Neural cell (in vitro differentiated cells): ENCODE measurements around the gene SGCD.

Experiments used
- EZH2 ChIP-seq: fragments of 200-600, 300-800 bp; shearing (Covaris generic), sonication (generic); IDR thresholded peaks from 2 replicates; pipeline ENCODE4 v1.6.1; 2014; ENCODE audit warnings: antibody characterized with exemption, low read length, borderline replicate concordance, mild to moderate bottlenecking; ENCODE audit not compliant: insufficient read depth, poor library complexity, severe bottlenecking
- RAD21 ChIP-seq: fragments of 450-650 bp; conservative IDR thresholded peaks from 2 replicates; pipeline ENCODE4 v1.6.1; 2014; ENCODE audit warnings: antibody characterized with exemption, mild to moderate bottlenecking, moderate library complexity

DNA sequence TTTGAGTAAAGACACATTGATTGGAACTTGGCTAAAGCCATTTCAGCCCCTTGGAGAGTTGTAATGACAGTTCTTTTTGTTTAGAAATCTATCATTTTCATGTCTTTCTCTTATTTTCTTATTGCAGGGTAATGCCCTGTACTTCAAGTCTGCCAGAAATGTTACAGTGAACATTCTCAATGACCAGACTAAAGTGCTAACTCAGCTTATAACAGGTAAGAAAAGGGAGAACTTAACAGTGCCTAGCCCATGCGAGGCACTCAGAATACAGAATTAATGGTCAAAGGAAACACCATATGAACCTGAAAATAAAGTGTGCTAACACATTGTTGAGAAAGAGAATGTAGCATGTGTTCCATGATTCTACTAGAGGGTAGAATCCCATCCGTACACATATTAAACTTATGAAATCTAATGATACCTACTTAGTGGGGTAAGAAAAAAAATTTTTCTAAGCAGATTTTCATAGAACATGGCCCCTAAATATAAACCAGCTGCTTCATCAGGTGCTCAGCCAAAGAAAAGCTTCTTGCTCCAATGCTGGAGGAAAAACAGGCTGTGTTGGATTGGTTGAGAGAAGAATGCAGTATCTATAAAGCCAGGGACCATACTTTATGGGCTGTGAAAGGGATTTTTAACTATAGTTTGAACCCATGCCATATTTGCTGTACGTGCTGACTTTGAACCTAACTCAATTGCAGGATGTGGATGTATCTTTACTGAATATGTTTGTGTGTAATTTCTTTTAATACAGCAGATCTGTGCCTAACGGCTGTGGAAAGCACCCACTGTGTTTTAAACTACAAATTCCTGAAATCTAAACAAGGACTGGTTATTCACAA, 262.4 kb downstream of the SGCD start:
- TF ChIP-seq RAD21 = no peak
- no peak for TF ChIP-seq EZH2
